Activated naive CD4-positive, alpha-beta T cell treated with anti-CD3 and anti-CD28 coated beads, Interleukin-2, amount 10 ng/mL, durations not matched to agents 7 days and 5 days (primary cell): ENCODE data around the gene FAM83G.

Experiments used
- CTCF ChIA-PET: fragments of 350-600 bp; sonication (Branson Sonifier 250); formaldehyde crosslinking; loops from one replicate; lab custom pipeline; 2021; ENCODE audit warnings: antibody characterized with exemption; lab: Charles Lee
- DNase-seq: peaks from one replicate; pipeline ENCODE4 v3.0.0-alpha.2; 2020
- H3K27ac Mint-ChIP-seq: one replicate; pipeline ENCODE4 v1.8.0; 2021; ENCODE audit warnings: mild to moderate bottlenecking, moderate library complexity, mixed read lengths
- H3K27me3 Mint-ChIP-seq: one replicate; pipeline ENCODE4 v1.8.0; 2021; ENCODE audit warnings: mild to moderate bottlenecking, mixed read lengths
- H3K36me3 Mint-ChIP-seq: one replicate; pipeline ENCODE4 v1.8.0; 2021; ENCODE audit warnings: mixed read lengths
- H3K4me1 Mint-ChIP-seq: one replicate; pipeline ENCODE4 v1.8.0; 2021; ENCODE audit warnings: mixed read lengths
- H3K4me3 Mint-ChIP-seq: one replicate; pipeline ENCODE4 v1.8.0; 2021; ENCODE audit warnings: mild to moderate bottlenecking, moderate library complexity, mixed read lengths
- H3K9me3 Mint-ChIP-seq: one replicate; pipeline ENCODE4 v1.8.0; 2021; ENCODE audit warnings: mixed read lengths

Gene FAM83G

DNA sequence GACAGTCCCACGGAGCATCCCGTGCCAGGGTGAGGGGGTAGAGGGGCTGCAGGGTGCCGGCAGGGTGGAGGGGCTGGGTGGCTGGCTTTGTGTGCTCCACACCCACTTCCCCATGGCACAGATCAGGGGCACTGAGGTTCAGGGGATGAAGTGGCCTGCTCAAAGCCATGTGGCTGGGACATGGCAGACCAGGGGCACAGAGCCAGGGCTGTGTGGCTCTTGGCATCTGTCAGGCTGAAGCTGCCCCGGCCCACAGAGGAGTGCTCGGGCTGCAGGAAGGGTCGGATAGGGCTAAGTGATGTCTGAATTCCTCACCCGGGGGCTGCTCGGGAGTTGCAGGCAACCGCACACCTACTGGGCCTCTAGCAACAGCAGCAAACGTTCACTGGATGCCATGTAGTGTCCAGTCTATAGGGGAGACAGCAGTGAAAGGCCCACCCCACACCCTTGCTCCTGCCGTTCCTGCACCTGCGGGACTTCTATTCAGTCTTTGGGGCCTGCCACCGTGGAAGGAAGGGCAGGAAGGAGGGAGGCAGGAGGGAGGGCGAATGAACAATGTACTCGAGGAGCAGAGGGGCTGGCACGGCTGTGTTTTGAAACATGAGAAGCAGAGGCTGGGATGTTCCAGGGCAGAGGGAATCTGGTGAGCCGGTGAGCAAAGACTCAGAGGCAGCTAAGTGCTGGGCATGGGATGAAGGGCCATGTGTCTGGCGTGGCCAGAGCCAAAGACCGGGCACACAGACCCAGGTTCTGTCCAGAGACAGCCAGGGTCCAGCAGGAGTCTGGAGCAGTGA is 37.5 kb downstream of the FAM83G start:
- Mint-ChIP-seq H3K4me1 (peaks cover 11% of the 10 kb centered on the region), H3K9me3 (no peaks in the 10 kb centered on the region), H3K27ac (no peak overlapping the region), H3K27me3 (peaks cover 10% of the 10 kb centered on the region), H3K36me3 (no peaks in the 10 kb centered on the region), H3K4me3 (no peak overlapping the region)
- DNase-seq = no peak
- CTCF ChIA-PET = no interaction called here

GRCh38 chr17:18965530-18966236 is 38.9 kb downstream of the FAM83G start:
- no peaks in the 10 kb centered on the region for H3K9me3 Mint-ChIP-seq
- H3K36me3 Mint-ChIP-seq = no peaks in the 10 kb centered on the region
- H3K27me3 Mint-ChIP-seq = peaks cover 14% of the 10 kb centered on the region
- peaks cover 15% of the 10 kb centered on the region for H3K4me1 Mint-ChIP-seq
- CTCF ChIA-PET = no interaction called here
- no peak overlapping the region for H3K4me3 Mint-ChIP-seq
- no peak overlapping the region for H3K27ac Mint-ChIP-seq
- no peak for DNase-seq

DNA sequence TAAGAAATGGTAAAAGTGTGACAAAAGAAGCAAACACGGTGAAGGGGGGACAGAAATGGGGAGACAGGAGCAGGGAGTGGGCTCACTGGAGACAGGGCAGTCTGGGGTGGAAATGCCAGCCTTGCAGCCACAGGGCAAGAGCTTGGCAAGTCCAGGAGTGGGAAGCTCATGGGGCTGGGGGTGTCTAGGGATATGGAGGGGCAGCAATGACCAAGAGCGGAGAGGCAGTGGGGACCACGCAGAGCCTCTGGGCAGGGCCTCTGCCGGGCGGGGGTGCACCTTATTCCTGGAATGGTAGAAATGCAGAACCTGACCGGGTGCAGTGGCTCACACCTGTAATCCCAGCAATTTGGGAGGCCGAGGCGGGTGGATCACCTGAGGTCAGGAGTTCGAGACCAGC is 40.0 kb downstream of the FAM83G start:
- Mint-ChIP-seq H3K27ac (peak overlapping the region; percentile 21), H3K4me3 (no peak overlapping the region), H3K9me3 (no peaks in the 10 kb centered on the region), H3K27me3 (peaks cover 14% of the 10 kb centered on the region), H3K4me1 (peaks cover 12% of the 10 kb centered on the region), H3K36me3 (no peaks in the 10 kb centered on the region)
- no peak for DNase-seq
- CTCF ChIA-PET = no interaction called here

DNA sequence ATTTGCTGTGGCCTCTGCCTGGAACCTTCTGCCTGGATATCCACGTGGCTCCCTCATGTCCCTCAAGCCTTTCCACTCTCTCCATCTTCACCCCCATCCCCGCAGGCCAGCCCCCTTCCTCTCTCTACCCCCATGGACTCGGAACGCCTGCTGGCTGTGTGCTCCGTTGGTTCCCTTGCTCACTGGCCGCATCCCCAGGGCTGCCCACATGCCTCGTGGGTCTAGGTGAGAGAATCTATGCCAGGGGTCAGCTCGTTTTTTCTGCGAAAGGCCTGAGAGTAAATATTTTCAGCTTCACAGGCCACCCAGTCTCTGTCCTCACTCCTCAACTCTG is 40.6 kb downstream of the FAM83G start:
- Mint-ChIP-seq H3K36me3 (no peaks in the 10 kb centered on the region), H3K27ac (no peak overlapping the region), H3K27me3 (peaks cover 14% of the 10 kb centered on the region), H3K4me3 (no peak overlapping the region), H3K9me3 (no peaks in the 10 kb centered on the region), H3K4me1 (peaks cover 8% of the 10 kb centered on the region)
- CTCF ChIA-PET = no interaction called here
- DNase-seq = no peak

- Mint-ChIP-seq H3K4me3 (no peak overlapping the region), H3K9me3 (no peaks in the 10 kb centered on the region), H3K27me3 (peaks cover 14% of the 10 kb centered on the region), H3K4me1 (peaks cover 6% of the 10 kb centered on the region), H3K27ac (no peak overlapping the region), H3K36me3 (no peaks in the 10 kb centered on the region)
- no peak for DNase-seq
- CTCF ChIA-PET = interaction anchor here (0.9 kb wide), 1 partner anchor 338 kb away, joined by 4 read pairs; no protein-coding TSS in a partner anchor
These were observed 41.2 kb downstream of the FAM83G start for GRCh38 chr17:18963126-18964017.

DNA sequence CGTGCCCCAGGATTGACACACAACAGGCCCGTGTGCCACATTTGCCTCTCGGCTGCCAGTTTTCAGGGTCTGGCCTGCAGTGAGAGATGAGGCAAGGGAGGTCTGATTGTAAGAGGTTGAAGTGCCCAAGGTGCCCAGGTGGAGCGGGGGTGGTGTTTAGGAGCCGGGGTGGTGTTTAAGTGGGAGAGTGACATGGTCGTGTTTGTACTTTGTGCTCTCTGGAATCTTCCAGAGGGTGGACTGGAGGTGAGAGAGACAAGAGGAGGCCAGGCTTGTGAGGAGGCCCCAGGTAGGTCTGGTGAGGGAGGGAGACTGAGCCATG is 42.1 kb downstream of the FAM83G start:
- no peak for DNase-seq
- CTCF ChIA-PET = interaction anchor here (0.9 to 1.4 kb wide), 2 partner anchors 80 to 337 kb away, joined by 3 to 4 read pairs; no protein-coding TSS in a partner anchor
- Mint-ChIP-seq H3K27me3 (peaks cover 14% of the 10 kb centered on the region), H3K4me3 (no peak overlapping the region), H3K9me3 (no peaks in the 10 kb centered on the region), H3K36me3 (no peaks in the 10 kb centered on the region), H3K4me1 (peaks cover 10% of the 10 kb centered on the region), H3K27ac (no peak overlapping the region)

GRCh38 chr17:18961634-18962493 is 42.7 kb downstream of the FAM83G start:
- DNase-seq = no peak
- Mint-ChIP-seq H3K4me1 (peaks cover 13% of the 10 kb centered on the region), H3K9me3 (no peaks in the 10 kb centered on the region), H3K27me3 (peaks cover 14% of the 10 kb centered on the region), H3K4me3 (no peak overlapping the region), H3K27ac (no peak overlapping the region), H3K36me3 (no peaks in the 10 kb centered on the region)
- CTCF ChIA-PET = interaction anchor here (0.7 to 1.6 kb wide), 22 partner anchors 8 to 336 kb away, joined by 3 to 9 read pairs (median 3); no protein-coding TSS in a partner anchor

GRCh38 chr17:18960803-18961511 is 43.6 kb downstream of the FAM83G start:
- Mint-ChIP-seq H3K4me1 (peaks cover 20% of the 10 kb centered on the region), H3K27me3 (peaks cover 14% of the 10 kb centered on the region), H3K9me3 (peaks cover 2% of the 10 kb centered on the region), H3K27ac (peak overlapping the region; percentile 26), H3K36me3 (no peaks in the 10 kb centered on the region), H3K4me3 (no peak overlapping the region)
- CTCF ChIA-PET = interaction anchor here (0.6 to 1.6 kb wide), 26 partner anchors 9 to 335 kb away, joined by 3 to 9 read pairs (median 3); no protein-coding TSS in a partner anchor
- peak; percentile 83 for DNase-seq

- CTCF ChIA-PET = interaction anchor here (1.0 to 1.5 kb wide), 6 partner anchors 12 to 101 kb away, joined by 3 to 9 read pairs (median 4); no protein-coding TSS in a partner anchor
These were observed 44.3 kb downstream of the FAM83G start for GRCh38 chr17:18960241-18960665.

DNA sequence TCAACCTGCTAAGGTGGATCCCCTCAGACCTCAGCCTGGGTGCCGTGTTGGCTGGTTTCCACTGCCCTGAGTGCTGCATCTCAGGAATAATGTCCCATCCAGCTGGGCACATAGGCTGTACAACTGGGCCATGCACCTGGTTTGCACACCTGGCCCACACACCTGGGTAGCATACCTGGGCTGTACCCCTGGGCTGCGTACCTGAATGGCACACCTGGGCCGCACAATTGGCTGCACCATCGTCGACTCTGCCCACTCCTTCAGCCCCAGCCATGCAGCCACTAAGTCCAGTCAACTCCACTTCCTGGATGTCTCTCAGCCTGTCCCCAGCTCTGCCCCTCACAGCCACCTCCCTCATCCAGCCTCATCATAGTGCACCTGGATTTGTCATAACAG is 44.7 kb downstream of the FAM83G start:
- no peak for DNase-seq
- Mint-ChIP-seq H3K4me3 (no peak overlapping the region), H3K27ac (no peak overlapping the region), H3K4me1 (peaks cover 30% of the 10 kb centered on the region), H3K27me3 (peaks cover 14% of the 10 kb centered on the region), H3K36me3 (no peaks in the 10 kb centered on the region), H3K9me3 (peaks cover 2% of the 10 kb centered on the region)
- CTCF ChIA-PET = interaction anchor here (1.0 to 1.5 kb wide), 4 partner anchors 13 to 100 kb away, joined by 3 to 9 read pairs (median 4); no protein-coding TSS in a partner anchor

More at GRCh38 chr17:18960241-18960665, 44.3 kb downstream of the FAM83G start:
- H3K9me3 Mint-ChIP-seq = peaks cover 2% of the 10 kb centered on the region
- no peak for DNase-seq
- no peaks in the 10 kb centered on the region for H3K36me3 Mint-ChIP-seq
- H3K4me3 Mint-ChIP-seq = no peak overlapping the region
- H3K27me3 Mint-ChIP-seq = peaks cover 14% of the 10 kb centered on the region
- H3K4me1 Mint-ChIP-seq = peaks cover 26% of the 10 kb centered on the region
- no peak overlapping the region for H3K27ac Mint-ChIP-seq

GRCh38 chr17:18959071-18959844 is 45.3 kb downstream of the FAM83G start:
- Mint-ChIP-seq H3K4me3 (no peak overlapping the region), H3K27me3 (peaks cover 17% of the 10 kb centered on the region), H3K9me3 (peaks cover 2% of the 10 kb centered on the region), H3K36me3 (peaks cover 2% of the 10 kb centered on the region), H3K4me1 (peaks cover 36% of the 10 kb centered on the region), H3K27ac (no peak overlapping the region)
- DNase-seq = no peak
- CTCF ChIA-PET = no interaction called here

DNA sequence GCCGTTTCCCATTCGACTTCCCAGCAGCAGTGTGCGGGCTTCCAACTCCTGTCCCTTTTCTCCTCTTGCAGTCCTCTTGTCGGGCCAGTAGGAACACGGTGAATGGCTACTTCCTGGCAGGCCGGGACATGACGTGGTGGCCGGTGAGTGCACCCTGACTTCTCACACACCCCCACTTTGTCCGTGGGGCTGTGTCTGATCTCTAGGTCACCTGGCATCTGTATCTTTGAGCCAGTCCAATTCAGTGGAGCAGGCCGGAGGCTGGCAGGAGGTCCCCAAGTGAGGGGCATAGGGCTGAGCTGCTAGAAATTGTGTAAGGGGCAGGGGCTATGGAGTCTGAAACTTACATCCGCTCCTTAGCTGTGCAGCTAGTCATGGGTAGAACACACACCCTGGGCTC is 46.0 kb downstream of the FAM83G start:
- DNase-seq = peak; percentile 17
- CTCF ChIA-PET = no interaction called here
- Mint-ChIP-seq H3K9me3 (peaks cover 2% of the 10 kb centered on the region), H3K27me3 (peaks cover 15% of the 10 kb centered on the region), H3K36me3 (peaks cover 3% of the 10 kb centered on the region), H3K4me1 (peaks cover 42% of the 10 kb centered on the region), H3K4me3 (no peak overlapping the region), H3K27ac (no peak overlapping the region)
